WTC11 (cell line): Measurements from ENCODE around the gene SHLD1. TPM values are rescaled to one million over a fixed set of nuclear protein-coding genes. Genes with fewer than 3 reads are reported as not detected.

ENCODE experiments used
- ATAC-seq: fragments of 200-7000 bp; cut with Tn5 transposase; 2 replicates; pipeline ENCODE4 v1.10.0; 2021; ENCODE audit warnings: mild to moderate bottlenecking, moderate library complexity
- CTCF ChIA-PET: fragments of 300-600 bp; sonication (Branson Sonifier 250); formaldehyde crosslinking; loops from one replicate; lab custom pipeline; 2021; ENCODE audit warnings: antibody characterized with exemption; lab: Charles Lee
- POLR2A ChIA-PET: fragments of 350-600 bp; sonication (Branson Sonifier 250); formaldehyde crosslinking; loops from one replicate; lab custom pipeline; 2021; ENCODE audit warnings: antibody characterized with exemption; lab: Charles Lee
- DNase-seq: peaks from one replicate; pipeline ENCODE4 v3.0.0; 2021; ENCODE audit warnings: low spot score
- H3K27ac Mint-ChIP-seq: 2 replicates; pipeline ENCODE4 v1.8.0; 2021; ENCODE audit warnings: mixed read lengths
- H3K27me3 Mint-ChIP-seq: 2 replicates; pipeline ENCODE4 v1.8.0; 2021; ENCODE audit warnings: low read depth, mild to moderate bottlenecking, moderate library complexity, mixed read lengths
- H3K36me3 Mint-ChIP-seq: 2 replicates; pipeline ENCODE4 v1.8.0; 2021; ENCODE audit warnings: mixed read lengths
- H3K4me1 Mint-ChIP-seq: 2 replicates; pipeline ENCODE4 v1.8.0; 2022; ENCODE audit warnings: mixed read lengths
- H3K4me3 Mint-ChIP-seq: 2 replicates; pipeline ENCODE4 v1.8.0; 2021; ENCODE audit warnings: mild to moderate bottlenecking, moderate library complexity, mixed read lengths
- H3K9me3 Mint-ChIP-seq: 2 replicates; pipeline ENCODE4 v1.8.0; 2021; ENCODE audit warnings: mixed read lengths
- CBFB ChIP-seq: sonication (generic); formaldehyde crosslinking; IDR thresholded peaks from 2 replicates; pipeline ENCODE4 v1.8.1; 2022; ENCODE audit warnings: mild to moderate bottlenecking, low read depth, missing genetic modification reagents
- FOXP1 ChIP-seq: sonication (generic); formaldehyde crosslinking; IDR thresholded peaks from 2 replicates; pipeline ENCODE4 v1.8.0; 2022; ENCODE audit warnings: missing genetic modification reagents, mild to moderate bottlenecking, moderate library complexity, borderline replicate concordance
- GABPB1 ChIP-seq: sonication (generic); formaldehyde crosslinking; IDR thresholded peaks from 2 replicates; pipeline ENCODE4 v1.8.1; 2023; ENCODE audit warnings: mild to moderate bottlenecking, missing genetic modification reagents
- GTF2I ChIP-seq: fragments of 250-450 bp; sonication (Bioruptor Pico); conservative IDR thresholded peaks from 2 replicates; pipeline ENCODE4 v1.4.0; 2021; ENCODE audit warnings: mild to moderate bottlenecking
- NFE2L1 ChIP-seq: sonication (generic); formaldehyde crosslinking; IDR thresholded peaks from 2 replicates; pipeline ENCODE4 v1.8.1; 2023; ENCODE audit warnings: missing genetic modification reagents
- NR1H2 ChIP-seq: sonication (generic); formaldehyde crosslinking; IDR thresholded peaks from 2 replicates; pipeline ENCODE4 v1.9.0; 2021; ENCODE audit warnings: mild to moderate bottlenecking, moderate library complexity, missing genetic modification reagents
- PRRX2 ChIP-seq: fragments of 250-450 bp; sonication (Bioruptor Pico); IDR thresholded peaks from 2 replicates; pipeline ENCODE4 v1.8.0; 2021; ENCODE audit warnings: mild to moderate bottlenecking
- SMAD3 ChIP-seq: sonication (generic); formaldehyde crosslinking; IDR thresholded peaks from 2 replicates; pipeline ENCODE4 v1.8.0; 2022; ENCODE audit warnings: missing genetic modification reagents, mild to moderate bottlenecking, borderline replicate concordance
- SOX15 ChIP-seq: fragments of 250-450 bp; sonication (Bioruptor Pico); IDR thresholded peaks from 2 replicates; pipeline ENCODE4 v1.9.0; 2021; ENCODE audit warnings: mild to moderate bottlenecking
- SP1 ChIP-seq: sonication (generic); formaldehyde crosslinking; conservative IDR thresholded peaks from 2 replicates; pipeline ENCODE4 v1.8.1; 2022; ENCODE audit warnings: missing genetic modification reagents
- ZNF121 ChIP-seq: sonication (generic); formaldehyde crosslinking; IDR thresholded peaks from 2 replicates; pipeline ENCODE4 v1.8.0; 2023; ENCODE audit warnings: missing genetic modification reagents
- total RNA-seq: library from RNA; stranded (reverse); gene quantifications from 3 replicates; pipeline ENCODE4 v1.2.3, GENCODE V29; 2021
- TF ChIP-seq, protein P1 (sequence below): sonication (generic); formaldehyde crosslinking; IDR thresholded peaks from 2 replicates; pipeline ENCODE4 v1.8.1; 2023; ENCODE audit warnings: mild to moderate bottlenecking, moderate library complexity, missing genetic modification reagents
- TF ChIP-seq, protein P2 (sequence below): fragments of 250-450 bp; sonication (Bioruptor Pico); IDR thresholded peaks from 2 replicates; pipeline ENCODE4 v1.9.0; 2021; ENCODE audit warnings: moderate library complexity, mild to moderate bottlenecking, inconsistent platforms, borderline replicate concordance
- TF ChIP-seq, protein P3 (sequence below): sonication (generic); formaldehyde crosslinking; IDR thresholded peaks from 2 replicates; pipeline ENCODE4 v1.8.1; 2022; ENCODE audit warnings: low read depth, mild to moderate bottlenecking, moderate library complexity, missing genetic modification reagents, borderline replicate concordance
- TF ChIP-seq, protein P4 (sequence below): sonication (generic); formaldehyde crosslinking; IDR thresholded peaks from 2 replicates; pipeline ENCODE4 v1.8.0; 2023; ENCODE audit warnings: missing genetic modification reagents, mild to moderate bottlenecking, borderline replicate concordance
- TF ChIP-seq, protein P5 (sequence below): sonication (generic); formaldehyde crosslinking; IDR thresholded peaks from 2 replicates; pipeline ENCODE4 v1.8.1; 2023; ENCODE audit warnings: mild to moderate bottlenecking, missing genetic modification reagents, moderate library complexity
- TF ChIP-seq, protein P6 (sequence below): fragments of 250-450 bp; sonication (Bioruptor Pico); IDR thresholded peaks from 2 replicates; pipeline ENCODE4 v1.8.0; 2021; ENCODE audit warnings: mild to moderate bottlenecking

The SHLD1 gene
- total RNA-seq, 1 experiment from 2014 or later: 4.1 TPM

DNA sequence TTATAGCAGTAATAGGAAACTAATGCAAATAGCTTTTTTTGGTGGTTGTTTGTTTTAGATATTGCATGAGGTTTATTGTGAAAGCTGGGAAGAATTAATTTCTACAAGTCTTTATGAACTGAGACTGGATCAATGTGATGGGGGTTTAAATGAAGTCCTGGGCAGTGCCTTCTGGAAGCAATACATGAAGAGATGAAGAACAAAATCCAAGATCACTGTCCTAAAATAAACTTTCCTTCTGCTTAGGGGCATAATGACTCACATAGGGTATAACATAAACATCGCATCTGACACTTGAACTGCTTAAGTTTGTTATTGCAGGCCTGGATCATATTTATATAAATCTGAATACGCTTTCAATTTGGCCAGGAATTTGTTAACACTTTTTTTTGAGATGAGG, 20.9 kb upstream of the SHLD1 start:
- CTCF ChIA-PET: interaction anchor here (0.8 to 1.2 kb wide), 2 partner anchors 12 to 200 kb away, joined by 3 to 5 read pairs; no protein-coding TSS in a partner anchor
- DNase-seq: no peak
- Mint-ChIP-seq H3K27ac (no peak overlapping the region), H3K4me3 (no peak overlapping the region), H3K4me1 (no peaks in the 10 kb centered on the region), H3K36me3 (no peaks in the 10 kb centered on the region)
- no peak for TF ChIP-seq GTF2I (CRISPR knock-in tag)
- TF ChIP-seq SOX15 (CRISPR knock-in tag): no peak
- no peak for TF ChIP-seq ZNF121 (CRISPR knock-in tag)
- TF ChIP-seq, protein P1, sequence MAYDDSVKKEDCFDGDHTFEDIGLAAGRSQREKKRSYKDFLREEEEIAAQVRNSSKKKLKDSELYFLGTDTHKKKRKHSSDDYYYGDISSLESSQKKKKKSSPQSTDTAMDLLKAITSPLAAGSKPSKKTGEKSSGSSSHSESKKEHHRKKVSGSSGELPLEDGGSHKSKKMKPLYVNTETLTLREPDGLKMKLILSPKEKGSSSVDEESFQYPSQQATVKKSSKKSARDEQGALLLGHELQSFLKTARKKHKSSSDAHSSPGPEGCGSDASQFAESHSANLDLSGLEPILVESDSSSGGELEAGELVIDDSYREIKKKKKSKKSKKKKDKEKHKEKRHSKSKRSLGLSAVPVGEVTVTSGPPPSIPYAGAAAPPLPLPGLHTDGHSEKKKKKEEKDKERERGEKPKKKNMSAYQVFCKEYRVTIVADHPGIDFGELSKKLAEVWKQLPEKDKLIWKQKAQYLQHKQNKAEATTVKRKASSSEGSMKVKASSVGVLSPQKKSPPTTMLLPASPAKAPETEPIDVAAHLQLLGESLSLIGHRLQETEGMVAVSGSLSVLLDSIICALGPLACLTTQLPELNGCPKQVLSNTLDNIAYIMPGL (CRISPR knock-in tag): no peak
- TF ChIP-seq, protein P2, sequence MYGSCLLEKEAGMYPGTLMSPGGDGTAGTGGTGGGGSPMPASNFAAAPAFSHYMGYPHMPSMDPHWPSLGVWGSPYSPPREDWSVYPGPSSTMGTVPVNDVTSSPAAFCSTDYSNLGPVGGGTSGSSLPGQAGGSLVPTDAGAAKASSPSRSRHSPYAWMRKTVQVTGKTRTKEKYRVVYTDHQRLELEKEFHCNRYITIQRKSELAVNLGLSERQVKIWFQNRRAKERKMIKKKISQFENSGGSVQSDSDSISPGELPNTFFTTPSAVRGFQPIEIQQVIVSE (CRISPR knock-in tag): no peak
- TF ChIP-seq, protein P3, sequence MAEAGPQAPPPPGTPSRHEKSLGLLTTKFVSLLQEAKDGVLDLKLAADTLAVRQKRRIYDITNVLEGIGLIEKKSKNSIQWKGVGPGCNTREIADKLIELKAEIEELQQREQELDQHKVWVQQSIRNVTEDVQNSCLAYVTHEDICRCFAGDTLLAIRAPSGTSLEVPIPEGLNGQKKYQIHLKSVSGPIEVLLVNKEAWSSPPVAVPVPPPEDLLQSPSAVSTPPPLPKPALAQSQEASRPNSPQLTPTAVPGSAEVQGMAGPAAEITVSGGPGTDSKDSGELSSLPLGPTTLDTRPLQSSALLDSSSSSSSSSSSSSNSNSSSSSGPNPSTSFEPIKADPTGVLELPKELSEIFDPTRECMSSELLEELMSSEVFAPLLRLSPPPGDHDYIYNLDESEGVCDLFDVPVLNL (CRISPR knock-in tag): no peak
- TF ChIP-seq, protein P4, sequence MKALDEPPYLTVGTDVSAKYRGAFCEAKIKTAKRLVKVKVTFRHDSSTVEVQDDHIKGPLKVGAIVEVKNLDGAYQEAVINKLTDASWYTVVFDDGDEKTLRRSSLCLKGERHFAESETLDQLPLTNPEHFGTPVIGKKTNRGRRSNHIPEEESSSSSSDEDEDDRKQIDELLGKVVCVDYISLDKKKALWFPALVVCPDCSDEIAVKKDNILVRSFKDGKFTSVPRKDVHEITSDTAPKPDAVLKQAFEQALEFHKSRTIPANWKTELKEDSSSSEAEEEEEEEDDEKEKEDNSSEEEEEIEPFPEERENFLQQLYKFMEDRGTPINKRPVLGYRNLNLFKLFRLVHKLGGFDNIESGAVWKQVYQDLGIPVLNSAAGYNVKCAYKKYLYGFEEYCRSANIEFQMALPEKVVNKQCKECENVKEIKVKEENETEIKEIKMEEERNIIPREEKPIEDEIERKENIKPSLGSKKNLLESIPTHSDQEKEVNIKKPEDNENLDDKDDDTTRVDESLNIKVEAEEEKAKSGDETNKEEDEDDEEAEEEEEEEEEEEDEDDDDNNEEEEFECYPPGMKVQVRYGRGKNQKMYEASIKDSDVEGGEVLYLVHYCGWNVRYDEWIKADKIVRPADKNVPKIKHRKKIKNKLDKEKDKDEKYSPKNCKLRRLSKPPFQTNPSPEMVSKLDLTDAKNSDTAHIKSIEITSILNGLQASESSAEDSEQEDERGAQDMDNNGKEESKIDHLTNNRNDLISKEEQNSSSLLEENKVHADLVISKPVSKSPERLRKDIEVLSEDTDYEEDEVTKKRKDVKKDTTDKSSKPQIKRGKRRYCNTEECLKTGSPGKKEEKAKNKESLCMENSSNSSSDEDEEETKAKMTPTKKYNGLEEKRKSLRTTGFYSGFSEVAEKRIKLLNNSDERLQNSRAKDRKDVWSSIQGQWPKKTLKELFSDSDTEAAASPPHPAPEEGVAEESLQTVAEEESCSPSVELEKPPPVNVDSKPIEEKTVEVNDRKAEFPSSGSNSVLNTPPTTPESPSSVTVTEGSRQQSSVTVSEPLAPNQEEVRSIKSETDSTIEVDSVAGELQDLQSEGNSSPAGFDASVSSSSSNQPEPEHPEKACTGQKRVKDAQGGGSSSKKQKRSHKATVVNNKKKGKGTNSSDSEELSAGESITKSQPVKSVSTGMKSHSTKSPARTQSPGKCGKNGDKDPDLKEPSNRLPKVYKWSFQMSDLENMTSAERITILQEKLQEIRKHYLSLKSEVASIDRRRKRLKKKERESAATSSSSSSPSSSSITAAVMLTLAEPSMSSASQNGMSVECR (CRISPR knock-in tag): no peak
- TF ChIP-seq PRRX2 (CRISPR knock-in tag): no peak
- no peak for TF ChIP-seq NFE2L1 (CRISPR knock-in tag)
- no peak for TF ChIP-seq FOXP1
- TF ChIP-seq, protein P5, sequence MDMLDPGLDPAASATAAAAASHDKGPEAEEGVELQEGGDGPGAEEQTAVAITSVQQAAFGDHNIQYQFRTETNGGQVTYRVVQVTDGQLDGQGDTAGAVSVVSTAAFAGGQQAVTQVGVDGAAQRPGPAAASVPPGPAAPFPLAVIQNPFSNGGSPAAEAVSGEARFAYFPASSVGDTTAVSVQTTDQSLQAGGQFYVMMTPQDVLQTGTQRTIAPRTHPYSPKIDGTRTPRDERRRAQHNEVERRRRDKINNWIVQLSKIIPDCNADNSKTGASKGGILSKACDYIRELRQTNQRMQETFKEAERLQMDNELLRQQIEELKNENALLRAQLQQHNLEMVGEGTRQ (CRISPR knock-in tag): no peak
- TF ChIP-seq SMAD3 (CRISPR knock-in tag): no peak
- TF ChIP-seq, protein P6, sequence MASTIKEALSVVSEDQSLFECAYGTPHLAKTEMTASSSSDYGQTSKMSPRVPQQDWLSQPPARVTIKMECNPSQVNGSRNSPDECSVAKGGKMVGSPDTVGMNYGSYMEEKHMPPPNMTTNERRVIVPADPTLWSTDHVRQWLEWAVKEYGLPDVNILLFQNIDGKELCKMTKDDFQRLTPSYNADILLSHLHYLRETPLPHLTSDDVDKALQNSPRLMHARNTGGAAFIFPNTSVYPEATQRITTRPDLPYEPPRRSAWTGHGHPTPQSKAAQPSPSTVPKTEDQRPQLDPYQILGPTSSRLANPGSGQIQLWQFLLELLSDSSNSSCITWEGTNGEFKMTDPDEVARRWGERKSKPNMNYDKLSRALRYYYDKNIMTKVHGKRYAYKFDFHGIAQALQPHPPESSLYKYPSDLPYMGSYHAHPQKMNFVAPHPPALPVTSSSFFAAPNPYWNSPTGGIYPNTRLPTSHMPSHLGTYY (CRISPR knock-in tag): no peak
- no peak for TF ChIP-seq NR1H2
- TF ChIP-seq, all 79 proteins: peak for 0
- POLR2A ChIA-PET: no interaction called here
- peaks cover 7% of the 10 kb centered on the region for H3K9me3 Mint-ChIP-seq
- ATAC-seq: no peak
- H3K27me3 Mint-ChIP-seq: peaks cover 3% of the 10 kb centered on the region; the same call in 1 of the 2 replicates

DNA sequence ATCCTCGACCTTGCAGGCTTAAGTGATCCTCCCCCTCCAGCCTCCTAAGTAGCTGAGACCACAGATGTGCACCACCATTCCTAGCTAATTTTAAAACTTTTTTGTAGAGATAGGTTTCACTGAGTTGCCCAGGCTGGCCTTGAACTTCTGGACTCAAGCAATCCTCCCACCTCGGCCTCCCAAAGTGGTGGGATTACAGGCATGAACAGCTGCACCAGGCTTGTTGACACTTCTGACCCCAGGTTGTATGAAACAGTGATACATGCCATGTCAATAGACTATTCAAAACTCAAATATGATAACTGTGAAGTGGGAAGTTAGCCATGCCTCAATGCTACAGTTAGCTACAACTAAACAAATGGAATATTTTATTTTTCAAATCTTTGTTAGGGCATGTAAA, 20.1 kb upstream of the SHLD1 start:
- ChIA-PET CTCF (interaction anchor here (0.8 to 1.2 kb wide), 2 partner anchors 11 to 201 kb away, joined by 3 to 5 read pairs; no protein-coding TSS in a partner anchor), POLR2A (interaction anchor here (0.6 kb wide), 1 partner anchor 1336 kb away, joined by 3 read pairs; no protein-coding TSS in a partner anchor)
- peaks cover 7% of the 10 kb centered on the region for H3K9me3 Mint-ChIP-seq
- H3K4me1 Mint-ChIP-seq: no peaks in the 10 kb centered on the region
- H3K4me3 Mint-ChIP-seq: no peak overlapping the region
- DNase-seq (no peak), ATAC-seq (no peak)
- no peak overlapping the region for H3K27ac Mint-ChIP-seq
- H3K27me3 Mint-ChIP-seq: peaks cover 3% of the 10 kb centered on the region; the same call in 1 of the 2 replicates
- H3K36me3 Mint-ChIP-seq: no peaks in the 10 kb centered on the region
- TF ChIP-seq GABPB1 (CRISPR knock-in tag): 0 out of 2 replicates have a peak, but pooled peaks have one; percentile 13
- no peak for TF ChIP-seq SP1 (CRISPR knock-in tag)
- no peak for TF ChIP-seq CBFB
